Naive thymus-derived CD4-positive, alpha-beta T cell (primary cell): ENCODE results near the gene NYAP2. TPM values are rescaled to one million over a fixed set of nuclear protein-coding genes. Genes with fewer than 3 reads are reported as not detected.
A peak's percentile ranks its signal among the peaks of the same experiment; 100 is the strongest.

ENCODE experiments used
- ATAC-seq: fragments of 150-1000 bp; cut with Tn5 transposase; 2 replicates; pipeline ENCODE4 v1.10.0; 2021; ENCODE audit warnings: mild to moderate bottlenecking, moderate library complexity
- CTCF ChIA-PET: fragments of 350-600 bp; sonication (Branson Sonifier 250); formaldehyde crosslinking; loops from one replicate; lab custom pipeline; 2021; ENCODE audit warnings: antibody characterized with exemption; lab: Charles Lee
- POLR2A ChIA-PET: fragments of 350-600 bp; sonication (Branson Sonifier 250); formaldehyde crosslinking; loops from one replicate; lab custom pipeline; 2021; ENCODE audit warnings: antibody characterized with exemption, inconsistent platforms; lab: Charles Lee
- DNase-seq, 9 donors: peaks; one replicate each; pipeline versions ENCODE4 v3.0.0 to v3.0.0-alpha.2; 2020 to 2022; ENCODE audit warnings: mixed read lengths in 1 of 9
- H3K27ac ChIP-seq: one replicate; pipeline ENCODE4 v1.7.0; 2013; ENCODE audit warnings: mild to moderate bottlenecking, low read depth, low read length, moderate library complexity
- H3K27me3 ChIP-seq, 2 donors: one replicate each; pipeline ENCODE4 v1.7.0; 2013; ENCODE audit warnings: low read length in 2 of 2, mild to moderate bottlenecking in 2 of 2, moderate library complexity in 2 of 2; ENCODE audit not compliant: control insufficient read depth in 2 of 2, insufficient read depth in 2 of 2
- H3K36me3 ChIP-seq, 3 experiments: 1 replicate in 2 of 3; 2 replicates in 1 of 3; pipeline ENCODE4 v1.7.0; 2013; ENCODE audit warnings: low read length in 3 of 3, mild to moderate bottlenecking in 3 of 3, moderate library complexity in 1 of 3; ENCODE audit not compliant: insufficient read depth in 3 of 3, control insufficient read depth in 2 of 3
- H3K4me1 ChIP-seq, 2 donors: one replicate each; pipeline ENCODE4 v1.7.0; 2013; ENCODE audit warnings: low read length in 2 of 2, mild to moderate bottlenecking in 2 of 2, moderate library complexity in 1 of 2; ENCODE audit not compliant: control insufficient read depth in 2 of 2, insufficient read depth in 2 of 2
- H3K4me3 ChIP-seq: 2 replicates; pipeline ENCODE4 v1.7.0; 2013; ENCODE audit warnings: mild to moderate bottlenecking, low read length
- H3K9me3 ChIP-seq, 3 experiments: 1 replicate in 2 of 3; 2 replicates in 1 of 3; pipeline ENCODE4 v1.7.0; 2013; ENCODE audit warnings: low read length in 3 of 3; ENCODE audit not compliant: control insufficient read depth in 2 of 3
- H3K27ac Mint-ChIP-seq, 9 donors: one replicate each; pipeline ENCODE4 v1.8.0; 2020 to 2022; ENCODE audit warnings: mixed read lengths in 9 of 9, mild to moderate bottlenecking in 8 of 9, moderate library complexity in 5 of 9, inconsistent platforms in 2 of 9
- H3K27me3 Mint-ChIP-seq, 5 donors: one replicate each; pipeline ENCODE4 v1.8.0; 2021 to 2022; ENCODE audit warnings: mixed read lengths in 5 of 5, mild to moderate bottlenecking in 1 of 5
- H3K36me3 Mint-ChIP-seq, 5 donors: one replicate each; pipeline ENCODE4 v1.8.0; 2020 to 2022; ENCODE audit warnings: mixed read lengths in 5 of 5, mild to moderate bottlenecking in 3 of 5, inconsistent platforms in 1 of 5
- H3K4me1 Mint-ChIP-seq, 7 donors: one replicate each; pipeline ENCODE4 v1.8.0; 2020 to 2022; ENCODE audit warnings: mixed read lengths in 7 of 7, mild to moderate bottlenecking in 3 of 7, inconsistent platforms in 1 of 7
- H3K4me3 Mint-ChIP-seq, 10 donors: one replicate each; pipeline ENCODE4 v1.8.0; 2020 to 2022; ENCODE audit warnings: mild to moderate bottlenecking in 10 of 10, mixed read lengths in 10 of 10, moderate library complexity in 6 of 10, inconsistent platforms in 2 of 10
- H3K9me3 Mint-ChIP-seq, 11 donors: one replicate each; pipeline ENCODE4 v1.8.0; 2020 to 2022; ENCODE audit warnings: mixed read lengths in 11 of 11, mild to moderate bottlenecking in 4 of 11, inconsistent platforms in 1 of 11, moderate library complexity in 1 of 11
- intact Hi-C, 2 donors: fragments of 100-400 bp; cut with micrococcal nuclease; formaldehyde crosslinking; loops; one replicate each; pipeline ENCODE4 v1.15.1; 2023
- polyA plus RNA-seq, 2 donors: library from polyadenylated mRNA; unstranded; fragments of 300-500 nt; fragmentation: Illumina TruSeq; gene quantifications; one replicate each; pipeline ENCODE4 v1.2.3, GENCODE V29; 2021
- total RNA-seq, 6 experiments: library from RNA in 5 of 6; stranded (reverse) in 5 of 6; gene quantifications; 1 replicate in 5 of 6; 2 replicates in 1 of 6; pipeline ENCODE4 v1.2.3 and lab custom pipeline; 2021 to 2026

Gene NYAP2
- total and polyA plus RNA-seq, 7 experiments from 2014 or later, result 0.17 TPM; not detected in 6

GRCh38 chr2:225581906-225582305 lies 182.4 kb downstream of the NYAP2 start:
- Histone ChIP-seq H3K27me3 (no peaks in the 10 kb centered on the region), H3K36me3 (no peaks in the 10 kb centered on the region), H3K4me3 (no peak overlapping the region), H3K27ac (no peak overlapping the region), H3K9me3 (no peaks in the 10 kb centered on the region), H3K4me1 (no peaks in the 10 kb centered on the region)
- no peaks in the 10 kb centered on the region for H3K4me1 Mint-ChIP-seq
- peaks cover 8 to 27% (median 23%) of the 10 kb centered on the region in 5 donors for H3K27me3 Mint-ChIP-seq
- H3K36me3 Mint-ChIP-seq, result no peaks in the 10 kb centered on the region
- H3K27ac Mint-ChIP-seq, result peak overlapping the region in 1 of 9 donors; percentile 23
- ChIA-PET CTCF (no interaction called here), POLR2A (no interaction called here)
- intact Hi-C loops, result no loop called here
- no peaks in the 10 kb centered on the region for H3K9me3 Mint-ChIP-seq
- ATAC-seq, result no peak
- H3K4me3 Mint-ChIP-seq, result no peak overlapping the region
- no peak for DNase-seq

DNA sequence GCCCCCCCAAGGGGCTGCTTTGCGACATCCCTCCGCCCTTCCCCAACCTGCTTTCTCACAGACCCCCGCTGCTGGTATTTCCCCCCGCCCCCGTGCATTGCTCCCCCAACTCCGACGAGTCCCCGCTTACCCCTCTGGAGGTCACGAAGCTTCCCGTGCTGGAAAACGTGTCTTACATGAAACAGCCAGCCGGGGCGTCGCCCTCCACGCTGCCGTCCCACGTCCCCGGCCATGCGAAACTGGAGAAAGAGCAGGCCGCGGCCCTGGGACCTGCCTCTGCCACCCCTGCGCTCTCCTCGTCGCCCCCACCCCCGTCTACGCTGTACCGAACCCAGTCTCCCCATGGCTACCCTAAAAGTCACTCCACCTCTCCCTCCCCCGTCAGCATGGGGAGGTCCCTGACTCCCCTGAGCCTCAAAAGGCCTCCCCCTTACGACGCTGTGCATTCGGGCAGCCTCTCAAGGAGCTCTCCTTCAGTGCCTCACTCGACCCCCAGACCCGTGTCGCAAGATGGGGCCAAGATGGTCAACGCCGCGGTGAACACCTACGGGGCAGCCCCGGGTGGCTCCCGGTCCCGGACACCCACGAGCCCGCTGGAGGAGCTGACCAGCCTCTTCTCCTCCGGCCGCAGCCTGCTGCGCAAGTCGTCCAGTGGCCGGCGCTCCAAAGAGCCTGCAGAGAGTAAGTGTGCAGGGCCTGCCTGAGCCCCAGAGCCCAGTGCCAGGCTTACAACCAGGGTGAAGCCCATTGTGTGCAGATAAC lies 183.0 kb downstream of the NYAP2 start:
- Mint-ChIP-seq H3K27me3 (peaks cover 8 to 27% (median 23%) of the 10 kb centered on the region in 5 donors), H3K4me1 (no peaks in the 10 kb centered on the region), H3K9me3 (no peaks in the 10 kb centered on the region), H3K27ac (no peak overlapping the region), H3K4me3 (no peak overlapping the region), H3K36me3 (no peaks in the 10 kb centered on the region)
- H3K27me3 ChIP-seq, result no peaks in the 10 kb centered on the region
- DNase-seq (no peak), ATAC-seq (no peak)
- H3K27ac ChIP-seq, result no peak overlapping the region
- H3K4me1 ChIP-seq, result no peaks in the 10 kb centered on the region
- POLR2A ChIA-PET, result no interaction called here
- H3K36me3 ChIP-seq, result no peaks in the 10 kb centered on the region
- intact Hi-C loops, result no loop called here
- H3K9me3 ChIP-seq, result no peaks in the 10 kb centered on the region
- CTCF ChIA-PET, result no interaction called here
- H3K4me3 ChIP-seq, result no peak overlapping the region

DNA sequence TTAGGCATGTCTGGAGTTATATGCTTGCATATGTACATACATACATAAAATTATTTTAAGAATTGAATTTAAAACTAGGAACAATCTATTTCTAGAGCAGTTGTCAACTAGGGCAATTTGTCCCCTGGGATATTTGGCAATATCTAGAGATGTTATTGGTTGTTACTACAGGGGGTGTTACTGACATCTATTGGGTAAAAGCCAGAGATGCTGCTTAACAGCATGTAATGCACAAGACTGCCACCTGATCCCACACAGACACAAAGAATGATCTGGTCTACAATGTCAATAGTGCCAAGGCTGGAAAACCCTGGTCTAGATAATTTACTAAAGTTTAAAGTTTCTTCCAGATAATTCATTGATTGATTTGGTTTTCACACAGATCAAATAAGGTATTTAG lies 185.3 kb downstream of the NYAP2 start:
- Mint-ChIP-seq H3K36me3 (no peaks in the 10 kb centered on the region), H3K4me3 (no peak overlapping the region), H3K9me3 (no peaks in the 10 kb centered on the region), H3K4me1 (no peaks in the 10 kb centered on the region), H3K27me3 (peaks cover 5 to 15% (median 8%) of the 10 kb centered on the region in 5 donors), H3K27ac (no peak overlapping the region)
- DNase-seq (no peak), ATAC-seq (no peak)
- H3K36me3 ChIP-seq, result no peaks in the 10 kb centered on the region
- no peaks in the 10 kb centered on the region for H3K9me3 ChIP-seq
- H3K27ac ChIP-seq, result no peak overlapping the region
- POLR2A ChIA-PET, result no interaction called here
- no peaks in the 10 kb centered on the region for H3K4me1 ChIP-seq
- no peaks in the 10 kb centered on the region for H3K27me3 ChIP-seq
- H3K4me3 ChIP-seq, result no peak overlapping the region
- CTCF ChIA-PET, result no interaction called here
- intact Hi-C loops, result no loop called here

GRCh38 chr2:225590932-225591331 lies 191.4 kb downstream of the NYAP2 start:
- Mint-ChIP-seq H3K4me3 (no peak overlapping the region), H3K4me1 (no peaks in the 10 kb centered on the region), H3K27ac (no peak overlapping the region), H3K36me3 (no peaks in the 10 kb centered on the region), H3K27me3 (peaks cover 0 to 10% (median 4%) of the 10 kb centered on the region in 5 donors), H3K9me3 (peaks cover 0 to 2% (median 0%) of the 10 kb centered on the region in 11 donors)
- ATAC-seq, result no peak
- Histone ChIP-seq H3K4me3 (no peak overlapping the region), H3K36me3 (no peaks in the 10 kb centered on the region), H3K9me3 (no peaks in the 10 kb centered on the region), H3K4me1 (no peaks in the 10 kb centered on the region), H3K27ac (no peak overlapping the region), H3K27me3 (no peaks in the 10 kb centered on the region)
- no peak for DNase-seq
- CTCF ChIA-PET, result no interaction called here
- intact Hi-C loops, result no loop called here
- POLR2A ChIA-PET, result no interaction called here

DNA sequence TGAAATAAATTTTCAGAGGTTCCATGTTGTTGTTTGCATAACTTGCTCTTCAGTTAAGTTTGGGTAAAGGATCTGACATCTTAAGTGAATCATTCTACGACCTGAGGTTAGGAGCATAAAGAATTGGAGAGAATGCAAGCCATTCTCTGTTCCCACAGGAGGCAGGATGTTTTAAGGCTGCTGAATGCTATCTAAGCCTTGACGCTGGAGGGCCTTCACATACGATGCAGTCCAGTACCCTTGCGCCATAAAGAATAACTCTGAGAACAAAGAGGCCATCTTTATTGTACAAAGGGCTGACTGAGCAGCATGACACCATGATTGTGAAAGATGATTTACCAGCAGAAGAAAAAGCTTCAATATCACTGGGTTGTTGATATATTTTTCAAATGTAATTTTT lies 198.4 kb downstream of the NYAP2 start:
- ChIA-PET POLR2A (no interaction called here), CTCF (no interaction called here)
- no peaks in the 10 kb centered on the region for H3K36me3 ChIP-seq
- DNase-seq (no peak), ATAC-seq (no peak)
- Mint-ChIP-seq H3K27ac (no peak overlapping the region), H3K27me3 (peaks cover 0 to 13% (median 6%) of the 10 kb centered on the region in 5 donors), H3K36me3 (no peaks in the 10 kb centered on the region), H3K9me3 (peaks cover 0 to 7% (median 0%) of the 10 kb centered on the region in 11 donors), H3K4me1 (peaks cover 0 to 1% (median 0%) of the 10 kb centered on the region in 7 donors), H3K4me3 (no peak overlapping the region)
- no peak overlapping the region for H3K27ac ChIP-seq
- H3K9me3 ChIP-seq, result no peaks in the 10 kb centered on the region
- no peaks in the 10 kb centered on the region for H3K4me1 ChIP-seq
- no peak overlapping the region for H3K4me3 ChIP-seq
- intact Hi-C loops, result no loop called here
- no peaks in the 10 kb centered on the region for H3K27me3 ChIP-seq

GRCh38 chr2:225598426-225598825 lies 198.9 kb downstream of the NYAP2 start:
- Mint-ChIP-seq H3K4me3 (no peak overlapping the region), H3K27ac (no peak overlapping the region), H3K36me3 (no peaks in the 10 kb centered on the region), H3K4me1 (peaks cover 0 to 1% (median 0%) of the 10 kb centered on the region in 7 donors), H3K9me3 (peaks cover 0 to 7% (median 0%) of the 10 kb centered on the region in 11 donors), H3K27me3 (peaks cover 0 to 12% (median 6%) of the 10 kb centered on the region in 5 donors)
- ChIA-PET CTCF (no interaction called here), POLR2A (no interaction called here)
- no peaks in the 10 kb centered on the region for H3K27me3 ChIP-seq
- intact Hi-C loops, result no loop called here
- ATAC-seq (no peak), DNase-seq (no peak)
- no peak overlapping the region for H3K27ac ChIP-seq
- no peak overlapping the region for H3K4me3 ChIP-seq
- no peaks in the 10 kb centered on the region for H3K4me1 ChIP-seq
- H3K9me3 ChIP-seq, result no peaks in the 10 kb centered on the region
- H3K36me3 ChIP-seq, result no peaks in the 10 kb centered on the region

DNA sequence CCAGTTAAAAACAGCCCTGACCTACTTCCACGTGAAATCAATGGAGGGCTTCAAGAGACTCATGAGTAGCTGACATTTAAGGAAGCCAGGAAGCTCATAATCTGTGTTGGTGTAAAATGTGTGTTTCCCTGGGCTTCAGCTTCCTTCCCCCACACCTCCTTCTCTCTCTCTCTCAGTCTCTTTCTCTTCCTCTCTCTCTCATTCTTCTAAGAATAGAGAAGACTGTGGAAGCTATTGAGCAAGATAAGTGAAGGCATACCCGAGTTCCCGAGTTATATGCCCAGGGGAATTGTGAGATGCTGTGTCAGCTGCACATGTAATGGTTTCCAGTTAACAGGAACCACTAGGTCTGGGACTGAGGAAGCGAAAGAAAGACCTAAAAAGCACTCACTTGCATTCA lies 199.4 kb downstream of the NYAP2 start:
- intact Hi-C loops, result no loop called here
- no peaks in the 10 kb centered on the region for H3K36me3 Mint-ChIP-seq

More for the DNA sequence above, 199.4 kb downstream of the NYAP2 start:
- H3K27me3 ChIP-seq, result no peaks in the 10 kb centered on the region
- ATAC-seq (no peak), DNase-seq (no peak)
- H3K27ac ChIP-seq, result no peak overlapping the region
- H3K4me1 ChIP-seq, result no peaks in the 10 kb centered on the region
- POLR2A ChIA-PET, result no interaction called here
- no peaks in the 10 kb centered on the region for H3K36me3 ChIP-seq
- Mint-ChIP-seq H3K9me3 (peaks cover 0 to 7% (median 0%) of the 10 kb centered on the region in 11 donors), H3K4me1 (peaks cover 0 to 1% (median 0%) of the 10 kb centered on the region in 7 donors), H3K4me3 (no peak overlapping the region), H3K27ac (no peak overlapping the region), H3K27me3 (peaks cover 0 to 14% (median 6%) of the 10 kb centered on the region in 5 donors)
- CTCF ChIA-PET, result no interaction called here
- H3K9me3 ChIP-seq, result no peaks in the 10 kb centered on the region
- no peak overlapping the region for H3K4me3 ChIP-seq
